ENCODE results near the gene MACROD2. TPM values are rescaled to one million over a fixed set of nuclear protein-coding genes. Genes with fewer than 3 reads are reported as not detected.

MACROD2 gene
- polyA plus RNA-seq, 2 of the 4 experiments (the other 2 are of a cell fraction): 0.96 to 1.3 TPM

GRCh38 chr20:15889061-15889460 lies 1893.7 kb downstream of the MACROD2 start:
- WGBS (ENCODE audit: missing lambda C conversion rate): 0% methylated on average over 3 of the region's 3 CpGs
- TF ChIP-seq ESRRA (IDR thresholded peaks at IDR 0.05; ENCODE audit: borderline replicate concordance, low read length) (no peak), E2F6 (IDR thresholded peaks at IDR 0.05; ENCODE audit: borderline replicate concordance, low read depth) (no peak), CBX8 (IDR thresholded peaks at IDR 0.05) (no peak), MYC (IDR thresholded peaks at IDR 0.05; ENCODE audit: borderline replicate concordance, low read length) (no peak), ZSCAN20 (CRISPR knock-in tag; IDR thresholded peaks at IDR 0.05) (no peak), POLR2A (IDR thresholded peaks at IDR 0.05; ENCODE audit: low read length) (no peak), KDM1A (IDR thresholded peaks at IDR 0.05; ENCODE audit: low read depth) (no peak), HOXB13 (CRISPR knock-in tag; IDR thresholded peaks at IDR 0.05; ENCODE audit: low read depth) (no peak), ZFP36 (IDR thresholded peaks at IDR 0.05; ENCODE audit: borderline replicate concordance, partially characterized antibody) (no peak)
- no peaks in the 10 kb centered on the region for H3K4me1 ChIP-seq
- ChIA-PET POLR2A (no interaction called here), CTCF (no interaction called here)
- no peak for FAIRE-seq
- H3K27ac ChIP-seq: no peak overlapping the region
- DNase-seq (ENCODE audit: low read depth in 1 of 2, low spot score in 1 of 2): no peak
- H3K4me3 ChIP-seq: no peak overlapping the region
- no peak overlapping the region for H3K4me2 ChIP-seq
- H3K9me3 ChIP-seq: no peaks in the 10 kb centered on the region
- no peak for ATAC-seq

- Histone ChIP-seq H3K4me2 (no peak overlapping the region), H3K9me3 (no peaks in the 10 kb centered on the region), H3K27ac (no peak overlapping the region), H3K4me1 (no peaks in the 10 kb centered on the region), H3K4me3 (no peak overlapping the region)
- ChIA-PET CTCF (no interaction called here), POLR2A (no interaction called here)
- no peak for ATAC-seq
- TF ChIP-seq MAFK (IDR thresholded peaks at IDR 0.05; ENCODE audit: partially characterized antibody): no peak
- TF ChIP-seq KDM1A (IDR thresholded peaks at IDR 0.05; ENCODE audit: low read depth): no peak
- no peak for TF ChIP-seq KDM5A (IDR thresholded peaks at IDR 0.05)
- TF ChIP-seq EHMT2 (IDR thresholded peaks at IDR 0.05; ENCODE audit: low read depth): no peak
- DNase-seq (ENCODE audit: low read depth in 1 of 2, low spot score in 1 of 2): no peak
- FAIRE-seq: no peak
Measured at GRCh38 chr20:15889514-15890256, 1894.4 kb downstream of the MACROD2 start.

- TF ChIP-seq CBX2 (IDR thresholded peaks at IDR 0.05; ENCODE audit: borderline replicate concordance, low read depth): no peak
- TF ChIP-seq NFE2L2 (conservative IDR thresholded peaks at IDR 0.05; ENCODE audit: low read length): no peak
- no peak for TF ChIP-seq HOXA7 (CRISPR knock-in tag; IDR thresholded peaks at IDR 0.05)
- no peak for TF ChIP-seq RNF2 (IDR thresholded peaks at IDR 0.05; ENCODE audit: borderline replicate concordance, low read depth)
- no peak for TF ChIP-seq RCOR1 (IDR thresholded peaks at IDR 0.05; ENCODE audit: low read depth, low read length)
- TF ChIP-seq ATOH8 (CRISPR knock-in tag; IDR thresholded peaks at IDR 0.05; ENCODE audit: low read depth): no peak
- no peak for TF ChIP-seq KDM5A (IDR thresholded peaks at IDR 0.05)
- no peak for TF ChIP-seq USF2 (IDR thresholded peaks at IDR 0.05)
- TF ChIP-seq CHD2 (IDR thresholded peaks at IDR 0.05; ENCODE audit: low read length, partially characterized antibody): no peak
- TF ChIP-seq HOXB5 (CRISPR knock-in tag; IDR thresholded peaks at IDR 0.05): no peak
- no peak for TF ChIP-seq NR3C1 (IDR thresholded peaks at IDR 0.05)
- TF ChIP-seq REST (IDR thresholded peaks at IDR 0.05): no peak
- no peak for TF ChIP-seq POLR2A (IDR thresholded peaks at IDR 0.05; ENCODE audit: low read length)
- FAIRE-seq (no peak), ATAC-seq (no peak), DNase-seq (ENCODE audit: low read depth in 1 of 2, low spot score in 1 of 2) (no peak)
- H3K4me1 ChIP-seq: no peaks in the 10 kb centered on the region
- 14% methylated on average over 4 of the region's 4 CpGs for WGBS (ENCODE audit: missing lambda C conversion rate)
- H3K27ac ChIP-seq: no peak overlapping the region
- ChIA-PET CTCF (no interaction called here), POLR2A (no interaction called here)
- H3K9me3 ChIP-seq: no peaks in the 10 kb centered on the region
- no peak overlapping the region for H3K4me3 ChIP-seq
- H3K4me2 ChIP-seq: no peak overlapping the region
Measured at GRCh38 chr20:15890407-15890982, 1895.2 kb downstream of the MACROD2 start.

Data from A549 (cell line).